Measurements from ENCODE around the gene DPRX. TPM values are rescaled to one million over a fixed set of nuclear protein-coding genes. Genes with fewer than 3 reads are reported as not detected.
"Not testable (repeated sequence)": the region's sequence is repeated elsewhere in the genome, so short reads cannot be mapped to it uniquely, and the experiment has no call there.

The DPRX gene
- polyA plus RNA-seq, 4 donors: not detected

GRCh38 chr19:53644061-53644816 lies 12.4 kb downstream of the DPRX start:
- DNase-seq (ENCODE audit: low read depth in 4 of 4, low spot score in 3 of 4): no peak

- DNase-seq (ENCODE audit: low read depth in 4 of 4, low spot score in 3 of 4): no peak
These were observed 14.3 kb downstream of the DPRX start for GRCh38 chr19:53646144-53646543.

- no peak for DNase-seq (ENCODE audit: low read depth in 4 of 4, low spot score in 3 of 4)
These were observed 15.6 kb downstream of the DPRX start for GRCh38 chr19:53647350-53647749.

GRCh38 chr19:53647792-53648191 lies 16.0 kb downstream of the DPRX start:
- no peak for DNase-seq (ENCODE audit: low read depth in 4 of 4, low spot score in 3 of 4)

GRCh38 chr19:53649746-53650593 lies 18.2 kb downstream of the DPRX start:
- DNase-seq (ENCODE audit: low read depth in 4 of 4, low spot score in 3 of 4): no peak

- DNase-seq (ENCODE audit: low read depth in 4 of 4, low spot score in 3 of 4): no peak
These were observed 20.7 kb downstream of the DPRX start for GRCh38 chr19:53652476-53652875.

- no peak for DNase-seq (ENCODE audit: low read depth in 4 of 4, low spot score in 3 of 4)
These were observed 23.4 kb downstream of the DPRX start for GRCh38 chr19:53655042-53655665.

GRCh38 chr19:53657330-53657729 lies 25.5 kb downstream of the DPRX start:
- DNase-seq (ENCODE audit: low read depth in 4 of 4, low spot score in 3 of 4): no peak

GRCh38 chr19:53657778-53658177 lies 26.0 kb downstream of the DPRX start:
- no peak for DNase-seq (ENCODE audit: low read depth in 4 of 4, low spot score in 3 of 4)

GRCh38 chr19:53659292-53659691 lies 27.5 kb downstream of the DPRX start:
- DNase-seq (ENCODE audit: low read depth in 4 of 4, low spot score in 3 of 4): peak; percentile 3 to 18 (median 14)

- no peak for DNase-seq (ENCODE audit: low read depth in 4 of 4, low spot score in 3 of 4)
These were observed 28.8 kb downstream of the DPRX start for GRCh38 chr19:53660584-53660983.

GRCh38 chr19:53662209-53662608 lies 30.4 kb downstream of the DPRX start:
- DNase-seq (ENCODE audit: low read depth in 4 of 4, low spot score in 3 of 4): no peak

GRCh38 chr19:53664152-53664551 lies 32.4 kb downstream of the DPRX start:
- no peak for DNase-seq (ENCODE audit: low read depth in 4 of 4, low spot score in 3 of 4)

- no peak for DNase-seq (ENCODE audit: low read depth in 4 of 4, low spot score in 3 of 4)
These were observed 33.0 kb downstream of the DPRX start for GRCh38 chr19:53664760-53665159.

- DNase-seq (ENCODE audit: low read depth in 4 of 4, low spot score in 3 of 4): not testable (repeated sequence)
These were observed 34.5 kb downstream of the DPRX start for GRCh38 chr19:53666331-53666730.

GRCh38 chr19:53668804-53669203 lies 37.0 kb downstream of the DPRX start:
- not testable (repeated sequence) for DNase-seq (ENCODE audit: low read depth in 4 of 4, low spot score in 3 of 4)

- no peak for DNase-seq (ENCODE audit: low read depth in 4 of 4, low spot score in 3 of 4)
These were observed 38.5 kb downstream of the DPRX start for GRCh38 chr19:53670345-53670744.

- DNase-seq (ENCODE audit: low read depth in 4 of 4, low spot score in 3 of 4): no peak
These were observed 39.9 kb downstream of the DPRX start for GRCh38 chr19:53671663-53672062.

Data from right renal pelvis (tissue), 4 donors.